GM21447 (cell line): ENCODE data around the gene PLEKHF1.
"Not testable (repeated sequence)": the region's sequence is repeated elsewhere in the genome, so short reads cannot be mapped to it uniquely, and the experiment has no call there.

Experiments
- ATAC-seq: cut with Tn5 transposase; IDR thresholded peaks from one replicate; pipeline ENCODE4 v1.9.1; 2021; ENCODE audit not compliant: unreplicated experiment

The PLEKHF1 gene

DNA sequence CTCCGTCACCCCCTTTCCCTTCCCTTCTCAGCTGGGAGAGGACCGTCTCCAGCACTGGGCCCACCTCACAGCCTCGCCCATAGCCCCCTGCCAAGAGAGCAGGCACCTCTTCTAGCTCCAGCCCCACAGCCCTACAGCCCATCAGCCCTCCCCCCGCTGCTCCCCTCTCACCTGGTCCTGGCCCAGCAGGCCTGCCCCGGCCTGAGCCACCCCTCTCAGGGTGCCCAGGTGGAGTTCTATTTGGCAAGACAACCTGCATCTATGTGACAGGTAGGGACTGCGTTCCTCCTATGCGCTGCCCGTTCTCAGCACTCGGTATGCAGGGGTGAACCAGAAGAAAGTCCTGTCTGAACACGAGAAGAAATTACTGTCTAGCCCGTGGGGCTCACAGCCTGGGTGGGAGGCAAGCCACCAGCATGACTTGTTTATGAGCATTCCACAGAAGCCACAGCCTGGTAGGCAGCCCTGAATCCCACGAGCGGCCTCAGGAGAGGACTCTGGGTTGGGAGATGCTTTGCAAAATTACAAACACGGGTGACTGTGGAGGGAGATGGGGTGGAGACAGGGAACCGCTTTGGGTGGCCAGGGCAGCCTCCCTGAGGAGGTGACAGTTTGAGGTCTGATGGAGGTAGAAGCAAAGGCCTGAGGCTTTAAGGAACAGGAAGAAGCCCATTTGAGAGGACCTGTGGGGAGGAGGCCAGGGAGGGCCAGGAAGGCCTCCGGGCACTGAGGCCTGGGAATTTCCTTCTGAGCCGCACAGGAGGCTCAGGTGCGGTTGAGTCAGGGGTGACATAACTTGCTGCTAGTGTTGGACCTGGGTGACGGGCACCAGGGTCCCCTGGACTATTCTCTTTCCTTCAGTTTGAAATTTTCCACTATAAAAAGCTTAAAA lies 1.2 kb upstream of the PLEKHF1 start:
- ATAC-seq, result no peak

DNA sequence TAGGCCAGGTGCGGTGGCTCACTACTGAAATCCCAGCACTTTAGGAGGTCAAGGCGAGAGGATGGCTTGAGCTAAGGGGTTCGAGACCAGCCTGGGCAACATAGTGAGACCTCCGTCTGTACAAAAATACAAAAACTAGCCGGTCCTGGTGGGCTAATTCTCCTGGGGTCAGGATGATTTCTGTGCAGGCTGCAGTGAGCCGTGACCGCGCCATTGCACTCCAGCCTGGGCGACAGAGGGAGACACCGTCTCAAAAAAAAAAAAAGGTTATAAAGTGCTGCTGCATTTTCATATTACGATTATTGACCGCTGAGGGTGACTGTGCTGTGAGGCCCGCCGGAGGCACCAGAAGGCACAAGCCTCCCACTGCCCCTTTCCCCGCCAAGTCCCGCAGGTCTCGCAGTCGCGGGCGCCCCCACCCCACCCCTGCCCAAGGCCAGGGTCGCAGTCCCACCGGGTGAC lies 477 bp upstream of the PLEKHF1 start:
- no peak for ATAC-seq

DNA sequence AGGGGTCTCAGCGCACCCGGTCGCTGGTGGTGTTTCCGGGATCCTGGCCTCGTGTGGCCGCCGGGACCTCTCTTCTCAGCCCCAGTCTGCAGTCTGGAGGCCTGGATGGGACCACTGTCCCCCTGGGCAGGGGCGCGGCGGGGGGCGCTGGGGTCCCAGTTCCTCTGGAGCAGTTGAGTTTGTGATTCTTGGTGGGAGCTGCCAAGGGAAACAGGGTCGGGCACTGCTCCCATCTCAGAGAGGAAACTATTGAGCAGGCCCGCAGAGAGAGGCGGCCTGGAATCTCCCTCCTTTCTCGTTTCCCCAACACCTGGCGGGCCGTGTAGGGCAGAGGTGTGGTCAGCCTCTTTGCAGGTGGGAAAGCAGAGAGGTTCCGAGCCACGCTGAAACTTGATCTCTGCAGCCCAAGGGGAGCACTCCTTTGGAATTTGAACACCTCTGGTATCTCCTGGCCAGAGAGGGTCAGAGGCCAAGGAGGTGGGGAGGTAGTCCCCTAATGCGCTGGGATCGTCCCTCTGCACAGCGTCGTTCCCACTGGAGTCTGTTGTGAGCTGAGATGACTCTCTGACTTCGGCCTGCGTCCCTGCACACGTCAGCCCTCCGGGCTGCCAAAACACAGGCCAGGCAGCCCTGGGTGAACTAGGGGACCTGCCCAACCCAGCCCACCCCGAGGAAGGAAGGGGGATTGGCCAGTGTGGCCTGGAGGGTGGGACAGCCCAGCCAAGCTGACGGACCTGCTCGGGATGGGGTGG lies 741 bp downstream of the PLEKHF1 start:
- ATAC-seq, result peak; percentile 26

DNA sequence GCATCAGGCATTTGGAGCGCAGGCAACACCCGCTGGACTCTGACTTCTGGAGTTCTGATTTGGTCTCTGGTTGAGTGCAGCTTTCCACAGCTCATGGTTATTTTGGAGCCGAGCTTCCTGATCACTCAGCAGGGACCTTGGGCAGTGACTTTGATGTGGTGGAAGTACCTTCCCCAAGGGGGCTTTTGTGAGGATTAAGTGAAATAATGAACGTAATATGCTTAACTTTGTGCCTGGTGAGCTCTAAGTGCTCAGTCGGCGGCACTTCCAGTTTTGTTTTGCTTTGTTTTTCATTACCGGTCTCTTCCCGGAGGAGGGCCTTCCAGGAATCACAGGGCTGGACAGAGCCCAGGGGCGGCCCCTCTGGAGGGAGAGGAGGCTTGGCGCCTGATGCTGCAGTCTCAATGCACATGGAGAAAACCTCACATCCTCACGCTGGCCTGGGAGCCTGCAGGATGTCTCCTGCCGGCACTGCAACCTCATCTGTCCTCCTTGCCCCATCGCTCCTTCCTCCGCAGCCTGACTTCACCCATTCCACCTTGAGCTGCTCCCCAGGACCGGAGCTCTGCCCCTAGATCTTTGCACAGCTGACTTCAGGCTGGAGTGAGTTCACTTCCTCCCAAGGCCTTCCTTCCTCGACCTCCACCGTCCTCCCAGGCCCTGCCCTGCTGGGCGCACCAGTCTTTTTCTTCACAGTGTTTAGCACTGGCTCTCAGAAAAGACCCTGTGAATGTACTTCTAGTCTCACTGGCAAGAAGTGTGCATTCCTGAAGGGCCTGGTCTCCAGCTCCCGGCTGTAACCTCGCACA lies 1.5 kb downstream of the PLEKHF1 start:
- ATAC-seq, result no peak

DNA sequence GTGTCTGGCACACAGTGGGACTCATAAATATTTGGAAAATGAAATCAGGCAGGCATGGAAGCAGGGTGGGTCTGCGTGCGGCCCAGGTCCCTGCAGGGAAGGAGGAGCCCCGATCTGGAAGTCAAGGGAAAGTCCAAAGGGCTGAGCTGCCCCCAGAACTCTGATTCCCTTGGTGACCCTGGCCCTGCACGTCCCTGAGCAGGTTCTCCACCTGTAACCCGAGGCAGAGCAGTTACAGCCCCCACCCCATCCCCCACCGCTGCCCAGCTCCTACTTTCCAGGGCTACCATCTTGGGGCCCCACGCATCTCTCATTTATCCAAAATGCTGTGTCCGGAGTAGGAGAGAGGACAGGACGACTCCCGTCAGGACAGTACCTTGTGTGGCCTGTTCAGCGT lies 2.1 kb downstream of the PLEKHF1 start:
- ATAC-seq, result no peak

DNA sequence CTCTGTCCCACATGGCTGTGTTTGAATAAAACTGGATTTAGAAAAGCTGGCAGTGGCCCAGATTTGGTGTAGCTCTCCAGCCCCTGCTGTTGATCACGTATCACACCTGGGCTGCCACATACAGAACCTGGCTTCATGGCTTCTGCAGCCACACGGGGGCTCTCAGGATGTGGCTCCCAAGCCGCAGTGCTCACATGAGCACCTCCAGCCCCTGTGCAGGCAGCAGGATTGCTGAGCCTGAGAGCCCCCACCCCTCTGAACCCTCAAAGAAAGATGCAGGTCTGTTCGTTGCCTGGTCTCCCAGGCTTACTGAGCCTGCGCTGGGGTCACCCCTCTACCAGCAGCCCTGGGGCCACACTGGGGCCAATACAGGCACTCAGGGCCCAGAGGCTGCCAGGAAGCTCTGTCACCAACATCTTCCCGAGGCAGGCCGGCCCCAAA lies 2.7 kb downstream of the PLEKHF1 start:
- ATAC-seq, result no peak

DNA sequence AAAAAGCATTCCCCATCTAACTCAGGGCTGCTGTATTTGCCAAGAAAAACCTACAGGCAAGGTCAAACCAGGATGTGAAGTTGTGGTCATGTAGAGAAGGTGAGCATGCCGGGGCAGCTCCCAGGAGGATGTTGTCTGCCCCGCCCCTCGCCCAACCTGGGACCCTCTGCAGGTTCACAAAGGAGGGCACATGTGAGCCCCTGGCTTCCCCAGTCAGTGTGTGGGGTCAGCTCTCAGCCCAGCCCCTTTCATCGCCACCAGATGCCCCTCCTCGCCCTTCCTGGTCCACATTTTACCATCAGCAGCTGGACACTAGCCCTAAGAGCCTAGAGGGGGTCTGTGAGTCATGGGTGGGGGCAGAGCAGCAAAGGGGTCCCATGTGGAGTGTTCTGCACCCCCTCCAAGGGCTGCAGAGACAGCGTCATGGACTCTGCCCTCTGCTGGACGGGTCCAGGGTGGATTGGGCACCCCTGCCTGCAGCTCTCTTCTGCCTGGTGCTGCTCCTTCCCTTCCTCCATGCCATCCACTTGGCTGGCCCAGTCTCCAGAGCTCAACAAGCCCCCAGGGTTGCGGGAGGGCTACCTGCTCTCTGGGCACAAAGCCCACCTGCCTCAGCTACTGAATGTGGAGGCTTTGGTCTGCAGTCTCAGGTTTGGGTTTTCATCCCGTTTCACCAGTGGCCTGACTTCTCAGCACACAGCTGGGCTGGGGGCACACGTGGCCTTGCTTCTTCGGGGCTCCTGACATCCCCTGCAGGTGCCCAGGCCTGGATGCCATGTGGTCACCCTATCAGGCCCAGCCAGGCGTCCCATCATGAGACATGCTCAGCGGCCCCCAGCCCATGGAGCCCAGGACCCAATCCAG lies 3.7 kb downstream of the PLEKHF1 start:
- ATAC-seq, result no peak

DNA sequence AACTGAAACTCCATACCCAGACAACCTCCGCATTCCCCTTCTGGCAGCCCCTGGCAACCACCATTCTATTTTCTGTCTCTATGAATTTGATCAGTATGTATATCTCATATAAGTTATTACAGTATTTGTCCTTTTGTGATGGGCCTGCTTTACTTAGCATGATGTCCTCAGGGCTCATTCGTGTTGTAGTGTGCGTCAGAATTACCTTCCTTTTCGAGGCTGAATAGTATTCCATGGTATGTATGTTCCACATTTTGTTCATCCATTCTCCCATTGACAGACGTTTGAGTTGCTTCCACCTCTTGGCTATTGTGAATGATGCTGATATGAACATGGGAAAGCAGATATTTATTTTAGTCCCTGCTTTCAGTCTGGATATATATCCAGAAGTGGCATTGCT lies 5.0 kb downstream of the PLEKHF1 start:
- no peak for ATAC-seq

DNA sequence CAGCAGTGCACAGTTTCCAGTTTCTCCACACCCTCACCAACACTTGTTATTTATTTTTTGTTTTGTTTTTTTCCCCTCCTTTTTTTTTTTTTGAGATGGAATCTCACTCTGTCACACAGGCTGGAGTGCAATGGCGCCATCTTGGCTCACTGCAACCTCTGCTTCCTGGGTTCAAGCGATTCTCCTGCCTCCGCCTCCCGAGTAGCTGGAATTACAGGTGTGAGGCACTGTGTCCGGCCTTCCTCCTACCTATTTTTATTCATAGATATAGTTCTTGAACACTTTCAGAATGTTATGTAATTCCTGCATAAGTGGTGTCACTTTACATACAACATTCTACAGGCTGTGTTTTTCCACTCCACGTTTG lies 5.7 kb downstream of the PLEKHF1 start:
- not testable (repeated sequence) for ATAC-seq

DNA sequence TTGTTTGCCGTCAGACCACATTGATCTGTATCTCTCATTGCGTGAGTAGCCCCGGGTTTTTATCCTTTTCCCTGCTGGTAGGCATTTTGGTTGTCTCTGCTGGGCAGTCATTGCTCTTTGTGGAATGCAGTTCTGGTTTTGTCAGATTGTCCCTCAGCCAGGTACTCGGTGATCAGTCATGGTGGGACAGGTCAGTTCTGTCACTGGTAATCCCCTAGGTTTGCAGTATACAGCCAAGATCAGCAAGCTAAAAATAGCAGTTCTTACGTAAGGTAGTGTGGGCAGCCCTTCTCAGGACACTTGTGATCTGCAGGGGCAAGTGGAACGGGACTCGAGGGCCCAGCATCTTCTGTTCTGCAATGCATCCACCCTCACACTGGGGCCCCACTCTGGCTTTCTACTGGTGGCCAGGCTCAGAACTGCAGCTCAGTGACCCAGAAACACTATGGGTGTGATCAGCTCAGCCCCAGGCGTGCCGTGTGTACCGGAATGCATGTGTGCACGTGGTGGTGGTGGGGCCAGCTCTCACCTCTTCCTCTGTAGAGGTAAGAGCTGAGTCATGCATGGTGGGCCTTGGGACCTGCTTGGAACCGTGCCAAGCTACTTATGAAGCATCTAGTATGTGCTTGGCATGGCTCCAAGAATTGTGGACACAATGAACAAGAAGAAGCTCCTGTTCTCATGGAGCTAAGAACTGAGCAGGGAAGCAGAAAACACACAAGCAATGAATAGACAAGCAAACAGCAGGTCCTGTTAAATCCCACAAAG lies 6.3 kb downstream of the PLEKHF1 start:
- ATAC-seq, result peak; percentile 70

DNA sequence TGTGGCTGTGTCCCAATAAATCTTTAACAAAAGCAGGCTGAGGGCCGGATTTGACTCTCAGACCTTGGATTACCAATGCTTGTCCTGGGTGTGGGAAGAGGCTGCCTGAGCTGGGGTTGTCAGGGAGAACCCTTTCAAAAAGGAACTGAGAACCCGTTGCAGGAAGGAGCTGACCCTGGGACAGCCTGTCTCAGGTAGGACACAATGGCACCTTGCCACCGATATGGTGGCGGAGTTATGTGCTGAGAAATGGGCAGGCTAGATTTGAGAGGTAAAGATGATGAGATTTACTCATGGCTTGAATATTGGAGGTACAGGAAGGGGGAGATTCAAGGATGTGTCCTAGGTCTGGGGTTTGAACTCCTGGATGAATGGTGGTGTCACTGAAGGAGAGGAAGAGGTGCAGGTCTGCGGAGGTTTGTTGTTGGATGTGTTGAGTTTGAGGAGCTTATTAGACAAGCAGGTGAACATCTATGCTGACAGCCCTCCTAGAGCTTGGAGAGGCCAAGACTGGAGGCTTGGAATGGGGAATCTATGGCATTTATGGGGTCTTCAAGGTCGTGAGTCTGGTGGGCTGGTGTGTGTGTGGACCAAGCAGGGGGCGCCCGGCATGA lies 7.2 kb downstream of the PLEKHF1 start:
- ATAC-seq, result no peak

DNA sequence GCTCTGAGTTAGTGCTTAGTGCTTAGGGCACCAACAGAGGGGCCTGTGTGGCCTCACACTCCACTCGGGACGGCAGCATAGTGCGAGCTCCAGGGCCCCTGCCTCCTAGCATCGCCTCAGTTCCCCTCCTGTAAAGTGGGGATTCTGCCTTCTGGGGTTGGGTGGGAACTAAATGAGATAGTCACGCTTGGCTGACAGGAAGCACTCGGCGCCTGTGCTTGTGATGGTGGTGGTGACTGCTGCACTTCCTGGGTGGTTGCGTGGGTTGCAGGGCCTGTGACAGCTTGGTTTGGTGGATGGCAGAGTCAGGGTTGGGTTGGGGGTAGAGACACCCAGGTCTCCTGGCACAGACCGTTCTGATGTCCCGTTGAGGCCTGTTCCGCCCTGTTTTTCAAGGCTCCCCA lies 7.7 kb downstream of the PLEKHF1 start:
- ATAC-seq, result peak; percentile 45

DNA sequence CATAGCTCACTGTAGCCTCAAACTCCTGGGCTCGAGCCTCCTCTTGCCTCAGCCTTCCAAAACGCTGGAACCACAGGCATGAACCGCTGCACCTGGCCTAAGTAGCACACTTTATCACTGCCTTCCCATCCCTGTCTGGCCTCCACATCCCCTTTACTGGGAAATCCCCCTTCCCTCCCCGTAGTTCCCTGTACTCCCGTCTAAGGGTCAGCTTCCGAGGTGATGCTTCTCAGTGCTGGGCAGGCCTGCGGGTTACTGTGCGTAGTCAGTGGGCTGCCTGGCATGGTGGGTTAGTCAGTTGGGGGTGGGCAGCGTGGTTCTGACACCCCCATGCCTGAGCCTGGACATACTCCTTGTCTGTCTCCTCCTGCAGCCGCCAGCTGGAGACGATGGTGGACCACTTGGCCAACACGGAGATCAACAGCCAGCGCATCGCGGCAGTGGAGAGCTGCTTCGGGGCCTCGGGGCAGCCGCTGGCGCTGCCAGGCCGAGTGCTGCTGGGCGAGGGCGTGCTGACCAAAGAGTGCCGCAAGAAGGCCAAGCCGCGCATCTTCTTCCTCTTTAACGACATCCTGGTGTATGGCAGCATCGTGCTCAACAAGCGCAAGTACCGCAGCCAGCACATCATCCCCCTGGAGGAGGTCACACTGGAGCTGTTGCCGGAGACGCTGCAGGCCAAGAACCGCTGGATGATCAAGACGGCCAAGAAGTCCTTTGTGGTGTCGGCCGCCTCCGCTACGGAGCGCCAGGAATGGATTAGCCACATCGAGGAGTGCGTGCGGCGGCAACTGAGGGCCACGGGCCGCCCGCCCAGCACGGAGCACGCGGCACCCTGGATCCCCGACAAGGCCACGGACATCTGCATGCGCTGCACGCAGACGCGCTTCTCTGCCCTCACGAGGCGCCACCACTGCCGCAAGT lies 8.4 kb downstream of the PLEKHF1 start:
- peak; percentile 3 for ATAC-seq

DNA sequence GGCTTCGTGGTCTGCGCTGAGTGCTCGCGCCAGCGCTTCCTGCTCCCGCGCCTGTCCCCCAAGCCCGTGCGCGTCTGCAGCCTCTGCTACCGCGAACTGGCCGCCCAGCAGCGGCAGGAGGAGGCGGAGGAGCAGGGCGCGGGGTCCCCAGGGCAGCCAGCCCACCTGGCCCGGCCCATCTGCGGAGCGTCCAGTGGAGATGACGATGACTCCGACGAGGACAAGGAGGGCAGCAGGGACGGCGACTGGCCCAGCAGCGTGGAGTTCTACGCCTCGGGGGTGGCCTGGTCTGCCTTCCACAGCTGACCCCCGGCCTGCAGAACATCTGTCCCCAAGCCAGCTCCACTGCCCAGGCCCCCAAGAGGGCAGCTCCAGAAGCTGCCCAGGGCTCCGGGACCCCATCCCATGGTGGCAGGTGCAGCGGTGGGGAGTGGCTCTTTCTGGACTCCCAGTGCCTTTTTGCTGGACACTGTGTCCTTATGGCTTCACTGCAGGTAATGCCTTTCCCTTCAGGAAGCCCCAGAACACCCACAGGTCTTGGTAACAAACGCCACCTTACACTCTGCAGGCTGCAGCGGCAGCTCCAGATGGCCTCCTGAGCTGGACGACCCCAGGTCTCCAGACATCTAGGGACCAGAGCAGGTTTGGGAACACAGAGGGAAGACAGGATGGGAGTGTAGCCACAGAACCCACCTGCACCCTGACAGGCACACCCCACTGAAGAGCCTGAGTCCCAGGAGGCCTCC lies 9.3 kb downstream of the PLEKHF1 start:
- ATAC-seq, result no peak

DNA sequence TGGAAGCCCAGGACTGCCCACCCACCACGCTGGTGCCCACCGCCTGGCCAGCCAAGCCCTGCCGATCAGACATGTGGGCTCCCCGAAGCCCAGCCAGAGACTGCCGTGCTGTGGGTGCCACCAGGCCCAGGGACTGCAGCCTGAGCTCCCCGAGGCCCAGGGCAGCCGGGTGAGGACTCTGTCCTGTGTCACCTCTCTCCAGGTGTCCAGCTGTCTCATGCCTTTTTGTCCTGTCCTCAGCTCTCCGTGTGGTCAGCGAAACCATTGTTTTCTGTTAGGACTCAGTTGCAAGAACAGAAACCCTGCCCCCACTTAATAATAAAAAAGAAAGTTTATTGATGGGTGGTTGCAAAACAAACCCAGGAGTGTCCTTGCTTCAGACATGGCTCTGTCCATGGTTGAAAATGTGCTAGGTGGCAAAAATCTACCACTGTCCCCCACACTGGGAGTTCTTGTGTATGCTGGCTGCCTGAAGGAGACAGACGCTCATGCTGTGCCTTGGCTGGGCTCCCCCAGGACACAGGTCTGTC lies 9.9 kb downstream of the PLEKHF1 start:
- ATAC-seq, result no peak

DNA sequence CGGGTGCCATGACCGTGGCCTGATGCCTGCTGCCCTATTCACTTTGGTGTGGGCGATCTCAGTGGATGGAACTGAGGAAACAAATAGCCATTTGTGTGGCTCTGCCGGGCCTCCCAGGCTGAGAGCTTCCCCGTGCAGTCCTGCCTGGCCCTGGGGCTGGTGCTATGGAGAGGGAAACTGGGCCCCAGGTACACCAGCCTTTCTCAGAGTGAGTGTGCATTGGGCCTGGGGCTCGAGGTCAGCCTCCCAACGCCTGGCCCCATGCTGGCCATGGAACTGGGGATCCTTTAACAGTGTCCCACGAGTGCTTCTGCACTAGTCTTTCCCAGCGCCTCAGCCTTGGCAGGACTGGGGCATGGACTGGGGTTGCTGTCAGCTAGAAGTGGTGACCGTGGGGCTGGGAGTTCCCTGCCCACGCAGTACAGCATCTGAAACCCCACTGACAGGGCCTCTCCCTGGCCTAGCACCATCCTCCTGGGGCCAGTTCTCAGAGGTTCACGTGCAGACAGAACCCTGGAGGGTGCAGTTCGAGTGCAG lies 10.5 kb downstream of the PLEKHF1 start:
- ATAC-seq, result no peak

DNA sequence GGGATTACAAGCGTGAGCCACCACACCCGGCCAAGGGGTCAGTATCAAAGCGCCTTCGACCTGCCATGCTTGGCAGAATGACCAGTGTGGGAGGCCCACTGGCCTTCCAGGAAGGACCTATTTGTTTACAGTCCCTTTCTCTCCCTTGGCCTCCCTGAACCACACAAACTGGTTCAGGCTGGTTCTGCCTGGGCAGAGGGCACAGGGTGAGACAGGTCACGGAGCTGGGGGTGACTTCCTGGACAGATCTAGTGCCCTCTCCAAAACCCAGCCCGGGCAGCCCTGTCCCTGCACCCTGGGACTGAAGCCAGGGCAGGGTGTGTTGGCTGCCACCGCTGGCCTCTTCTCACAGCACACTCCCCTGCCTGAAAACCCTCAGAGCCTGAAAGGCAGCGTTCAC lies 11.3 kb downstream of the PLEKHF1 start:
- ATAC-seq, result no peak
